Measurements from ENCODE around the gene STATH. TPM values are rescaled to one million over a fixed set of nuclear protein-coding genes. Genes with fewer than 3 reads are reported as not detected.

Gene STATH
- total RNA-seq, 1 experiment from 2014 or later = not detected

DNA sequence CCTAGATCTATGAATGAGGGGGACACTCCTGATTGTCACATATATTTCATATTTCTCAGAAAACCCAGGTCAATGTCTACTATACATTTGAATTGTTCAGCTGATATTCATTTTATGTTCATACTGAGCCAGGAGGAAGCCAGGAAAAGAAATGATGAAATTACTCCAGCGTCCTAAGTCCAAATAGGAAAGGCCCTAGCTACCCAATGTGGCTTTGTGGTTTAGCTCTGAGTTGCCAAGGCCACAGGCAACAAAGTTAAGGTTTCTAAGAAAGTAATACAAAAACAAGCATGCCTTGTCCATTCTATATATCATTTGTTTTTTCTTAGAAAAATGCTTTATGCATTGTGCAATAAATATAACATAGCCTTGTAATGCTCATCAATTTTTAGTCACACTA lies 25.7 kb upstream of the STATH start:
- Mint-ChIP-seq H3K27ac (no peak overlapping the region), H3K36me3 (ENCODE audit: insufficient read depth in 1 of 3, low read depth in 3 of 3) (no peaks in the 10 kb centered on the region), H3K27me3 (ENCODE audit: low read depth) (no peaks in the 10 kb centered on the region), H3K4me3 (no peak overlapping the region), H3K9me3 (no peaks in the 10 kb centered on the region), H3K4me1 (no peaks in the 10 kb centered on the region)
- no peak overlapping the region for H2BK5ac ChIP-seq (ENCODE audit: insufficient read length, low read length)
- no peak overlapping the region for H2BK15ac ChIP-seq (ENCODE audit: low read depth, low read length)
- no peaks in the 10 kb centered on the region for H3K9me3 ChIP-seq (ENCODE audit: control insufficient read depth, low read depth, low read length)
- no peak overlapping the region for H3K56ac ChIP-seq (ENCODE audit: insufficient read length, low read depth, low read length)
- H2BK12ac ChIP-seq (ENCODE audit: insufficient read length, low read depth, low read length) = no peak overlapping the region
- H2AK5ac ChIP-seq (ENCODE audit: insufficient read length, low read length) = no peak overlapping the region
- no peak overlapping the region for H2BK20ac ChIP-seq (ENCODE audit: low read depth, low read length, poor library complexity, severe bottlenecking)
- no peak overlapping the region for H4K8ac ChIP-seq (replicated peaks; ENCODE audit: insufficient read length, low read depth, low read length)
- no peaks in the 10 kb centered on the region for H3K79me1 ChIP-seq (ENCODE audit: insufficient read depth, low read depth, low read length, poor library complexity, severe bottlenecking)
- H3K18ac ChIP-seq (ENCODE audit: insufficient read length, low read depth, low read length) = no peak overlapping the region
- H3K23me2 ChIP-seq (ENCODE audit: insufficient read length, low read depth, low read length, poor library complexity, severe bottlenecking) = no peaks in the 10 kb centered on the region
- no peak for DNase-seq
- no peak overlapping the region for H3K4ac ChIP-seq (ENCODE audit: low read depth, low read length)
- no peaks in the 10 kb centered on the region for H3K79me2 ChIP-seq (ENCODE audit: insufficient read depth, low read length)
- H3K9ac ChIP-seq (ENCODE audit: extremely low read depth, insufficient read length, low read length) = no peak overlapping the region
- H3K27ac ChIP-seq (ENCODE audit: insufficient read length, low read depth, low read length) = no peak overlapping the region
- no peaks in the 10 kb centered on the region for H4K20me1 ChIP-seq (ENCODE audit: control insufficient read depth, insufficient read depth, insufficient read length)
- H3K4me2 ChIP-seq (ENCODE audit: insufficient read depth, insufficient read length, low read length) = no peak overlapping the region
- no peak overlapping the region for H2BK120ac ChIP-seq (ENCODE audit: low read depth, low read length, poor library complexity, severe bottlenecking)
- no peak overlapping the region for H3T11ph ChIP-seq (ENCODE audit: low read length)
- H2AFZ ChIP-seq (ENCODE audit: low read length) = no peak overlapping the region
- H3K23ac ChIP-seq (ENCODE audit: insufficient read length, low read depth, low read length) = no peak overlapping the region
- H3K4me1 ChIP-seq (ENCODE audit: insufficient read depth, low read length) = no peaks in the 10 kb centered on the region
- no peak overlapping the region for H3K14ac ChIP-seq (ENCODE audit: insufficient read depth, low read length)
- no peak overlapping the region for H4K91ac ChIP-seq (ENCODE audit: insufficient read length, low read depth, low read length)
- TF ChIP-seq, protein P1, sequence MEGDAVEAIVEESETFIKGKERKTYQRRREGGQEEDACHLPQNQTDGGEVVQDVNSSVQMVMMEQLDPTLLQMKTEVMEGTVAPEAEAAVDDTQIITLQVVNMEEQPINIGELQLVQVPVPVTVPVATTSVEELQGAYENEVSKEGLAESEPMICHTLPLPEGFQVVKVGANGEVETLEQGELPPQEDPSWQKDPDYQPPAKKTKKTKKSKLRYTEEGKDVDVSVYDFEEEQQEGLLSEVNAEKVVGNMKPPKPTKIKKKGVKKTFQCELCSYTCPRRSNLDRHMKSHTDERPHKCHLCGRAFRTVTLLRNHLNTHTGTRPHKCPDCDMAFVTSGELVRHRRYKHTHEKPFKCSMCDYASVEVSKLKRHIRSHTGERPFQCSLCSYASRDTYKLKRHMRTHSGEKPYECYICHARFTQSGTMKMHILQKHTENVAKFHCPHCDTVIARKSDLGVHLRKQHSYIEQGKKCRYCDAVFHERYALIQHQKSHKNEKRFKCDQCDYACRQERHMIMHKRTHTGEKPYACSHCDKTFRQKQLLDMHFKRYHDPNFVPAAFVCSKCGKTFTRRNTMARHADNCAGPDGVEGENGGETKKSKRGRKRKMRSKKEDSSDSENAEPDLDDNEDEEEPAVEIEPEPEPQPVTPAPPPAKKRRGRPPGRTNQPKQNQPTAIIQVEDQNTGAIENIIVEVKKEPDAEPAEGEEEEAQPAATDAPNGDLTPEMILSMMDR (conservative IDR thresholded peaks at IDR 0.05) = no peak
- no peaks in the 10 kb centered on the region for H3K27me3 ChIP-seq (ENCODE audit: insufficient read depth, low read length)
- no CpG with 5 or more reads among the region's 1 CpG for WGBS (ENCODE audit: extremely low coverage, insufficient read length, low lambda C conversion rate)
- no peak overlapping the region for H4K5ac ChIP-seq (ENCODE audit: insufficient read length, low read depth, low read length)
